Endothelial cell of umbilical vein (primary cell): ENCODE data around the gene SLC24A3.

ENCODE experiments used
- EZH2 ChIP-seq: IDR thresholded peaks from 2 replicates; pipeline ENCODE4 v1.6.1; 2012; ENCODE audit warnings: borderline replicate concordance, low read depth, mild to moderate bottlenecking, moderate library complexity, low read length, inconsistent platforms; ENCODE audit not compliant: severe bottlenecking
- GATA2 ChIP-seq: IDR thresholded peaks from 2 replicates; pipeline ENCODE4 v1.7.0; 2011; ENCODE audit warnings: low read depth, mild to moderate bottlenecking, moderate library complexity, mixed read lengths, low read length; ENCODE audit not compliant: insufficient read length, insufficient read depth
- MYC ChIP-seq: IDR thresholded peaks from one replicate; pipeline ENCODE4 v1.6.1; 2011; ENCODE audit warnings: mild to moderate bottlenecking, low read depth, low read length
- POLR2A ChIP-seq: IDR thresholded peaks from 2 replicates; pipeline ENCODE4 v1.6.1; 2012; ENCODE audit warnings: low read depth, mild to moderate bottlenecking, control low read depth, low read length
- POLR2AphosphoS5 ChIP-seq: IDR thresholded peaks from 2 replicates; pipeline ENCODE4 v1.6.1; 2012; ENCODE audit warnings: low read depth, mild to moderate bottlenecking, control low read depth, low read length, moderate library complexity; ENCODE audit not compliant: insufficient read depth
- TF ChIP-seq, protein P1 (sequence below), 2 donors: IDR thresholded peaks; 1 replicate in 1 of 2; 2 replicates in 1 of 2; pipeline ENCODE4 v1.5.1; 2011; ENCODE audit warnings: low read length in 2 of 2, mild to moderate bottlenecking in 2 of 2, moderate library complexity in 2 of 2, control low read depth in 1 of 2, inconsistent platforms in 1 of 2, low read depth in 1 of 2; ENCODE audit not compliant: insufficient read depth in 1 of 2; ENCODE audit errors: extremely low read depth in 1 of 2
- TF ChIP-seq, protein P2 (sequence below): IDR thresholded peaks from 2 replicates; pipeline ENCODE4 v1.6.1; 2011; ENCODE audit not compliant: insufficient read depth, insufficient read length

DNA sequence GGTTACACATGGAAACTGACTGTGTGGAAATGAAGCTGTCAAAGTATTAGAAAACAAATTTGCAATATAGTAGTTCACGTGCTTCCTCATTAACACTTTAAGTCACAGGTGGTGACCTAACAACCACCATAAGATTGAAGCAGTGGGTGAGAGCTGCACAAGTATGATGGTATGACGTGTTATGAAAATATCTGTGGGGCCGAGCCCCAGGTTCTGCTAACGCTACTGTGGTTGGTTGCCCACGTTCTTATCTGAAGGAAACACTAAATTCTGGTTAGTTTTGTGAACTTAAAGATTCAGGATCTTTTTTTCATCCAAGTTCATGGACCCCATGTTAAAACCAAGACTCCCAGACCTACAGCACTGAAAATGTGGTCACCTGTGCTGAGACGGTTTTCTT lies 302.6 kb downstream of the SLC24A3 start:
- TF ChIP-seq, protein P1, sequence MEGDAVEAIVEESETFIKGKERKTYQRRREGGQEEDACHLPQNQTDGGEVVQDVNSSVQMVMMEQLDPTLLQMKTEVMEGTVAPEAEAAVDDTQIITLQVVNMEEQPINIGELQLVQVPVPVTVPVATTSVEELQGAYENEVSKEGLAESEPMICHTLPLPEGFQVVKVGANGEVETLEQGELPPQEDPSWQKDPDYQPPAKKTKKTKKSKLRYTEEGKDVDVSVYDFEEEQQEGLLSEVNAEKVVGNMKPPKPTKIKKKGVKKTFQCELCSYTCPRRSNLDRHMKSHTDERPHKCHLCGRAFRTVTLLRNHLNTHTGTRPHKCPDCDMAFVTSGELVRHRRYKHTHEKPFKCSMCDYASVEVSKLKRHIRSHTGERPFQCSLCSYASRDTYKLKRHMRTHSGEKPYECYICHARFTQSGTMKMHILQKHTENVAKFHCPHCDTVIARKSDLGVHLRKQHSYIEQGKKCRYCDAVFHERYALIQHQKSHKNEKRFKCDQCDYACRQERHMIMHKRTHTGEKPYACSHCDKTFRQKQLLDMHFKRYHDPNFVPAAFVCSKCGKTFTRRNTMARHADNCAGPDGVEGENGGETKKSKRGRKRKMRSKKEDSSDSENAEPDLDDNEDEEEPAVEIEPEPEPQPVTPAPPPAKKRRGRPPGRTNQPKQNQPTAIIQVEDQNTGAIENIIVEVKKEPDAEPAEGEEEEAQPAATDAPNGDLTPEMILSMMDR (IDR thresholded peaks at IDR 0.05; ENCODE audit: extremely low read depth in 1 of 2, insufficient read depth in 1 of 2, low read depth in 1 of 2, low read length in 2 of 2), result no peak
- no peak for TF ChIP-seq MYC
- TF ChIP-seq POLR2A, result no peak
- TF ChIP-seq POLR2AphosphoS5, result no peak
- no peak for TF ChIP-seq EZH2
- no peak for TF ChIP-seq GATA2
- TF ChIP-seq, protein P2, sequence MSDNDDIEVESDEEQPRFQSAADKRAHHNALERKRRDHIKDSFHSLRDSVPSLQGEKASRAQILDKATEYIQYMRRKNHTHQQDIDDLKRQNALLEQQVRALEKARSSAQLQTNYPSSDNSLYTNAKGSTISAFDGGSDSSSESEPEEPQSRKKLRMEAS, result no peak
